Measurements from ENCODE around the gene TMEM256.

DNA sequence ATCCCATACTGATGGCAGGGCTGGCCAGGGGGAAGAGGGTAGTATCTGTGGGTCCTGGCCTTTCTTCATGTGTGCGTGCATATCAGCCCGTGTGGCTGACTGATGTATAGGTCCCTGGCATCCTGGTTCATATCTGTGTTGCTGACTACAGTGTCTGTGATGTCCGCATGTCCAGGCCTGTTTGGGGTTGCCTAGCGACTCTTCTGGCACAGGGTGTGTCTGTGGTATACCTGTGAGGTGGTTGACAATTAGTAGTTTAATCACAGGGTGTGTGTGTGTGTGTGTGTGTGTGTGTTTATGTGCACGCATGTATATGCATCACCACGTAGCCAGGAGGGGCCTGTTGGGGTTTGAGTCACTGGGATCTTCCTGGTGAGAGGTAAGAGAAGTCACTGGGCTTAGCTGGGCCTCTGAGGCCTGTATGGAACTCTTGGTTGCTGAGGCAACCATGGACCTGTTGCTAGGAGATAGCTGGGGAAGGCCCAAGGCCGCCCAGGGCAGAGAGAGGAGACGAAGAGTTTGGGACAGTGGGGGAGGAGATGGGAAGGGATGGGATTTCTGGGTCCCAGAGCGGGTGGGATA lies 49.5 kb downstream of the TMEM256 start:
- TF ChIP-seq, protein P1, sequence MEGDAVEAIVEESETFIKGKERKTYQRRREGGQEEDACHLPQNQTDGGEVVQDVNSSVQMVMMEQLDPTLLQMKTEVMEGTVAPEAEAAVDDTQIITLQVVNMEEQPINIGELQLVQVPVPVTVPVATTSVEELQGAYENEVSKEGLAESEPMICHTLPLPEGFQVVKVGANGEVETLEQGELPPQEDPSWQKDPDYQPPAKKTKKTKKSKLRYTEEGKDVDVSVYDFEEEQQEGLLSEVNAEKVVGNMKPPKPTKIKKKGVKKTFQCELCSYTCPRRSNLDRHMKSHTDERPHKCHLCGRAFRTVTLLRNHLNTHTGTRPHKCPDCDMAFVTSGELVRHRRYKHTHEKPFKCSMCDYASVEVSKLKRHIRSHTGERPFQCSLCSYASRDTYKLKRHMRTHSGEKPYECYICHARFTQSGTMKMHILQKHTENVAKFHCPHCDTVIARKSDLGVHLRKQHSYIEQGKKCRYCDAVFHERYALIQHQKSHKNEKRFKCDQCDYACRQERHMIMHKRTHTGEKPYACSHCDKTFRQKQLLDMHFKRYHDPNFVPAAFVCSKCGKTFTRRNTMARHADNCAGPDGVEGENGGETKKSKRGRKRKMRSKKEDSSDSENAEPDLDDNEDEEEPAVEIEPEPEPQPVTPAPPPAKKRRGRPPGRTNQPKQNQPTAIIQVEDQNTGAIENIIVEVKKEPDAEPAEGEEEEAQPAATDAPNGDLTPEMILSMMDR (IDR thresholded peaks at IDR 0.05): no peak
- TF ChIP-seq POLR2A (IDR thresholded peaks at IDR 0.05; ENCODE audit: low read depth) (no peak), EP300 (IDR thresholded peaks at IDR 0.05) (no peak)
